GM18870 (cell line): ENCODE results near the gene EXOC3L4.
"Not testable (repeated sequence)": the region's sequence is repeated elsewhere in the genome, so short reads cannot be mapped to it uniquely, and the experiment has no call there.

Source experiments
- ATAC-seq: cut with Tn5 transposase; IDR thresholded peaks from one replicate; pipeline ENCODE4 v1.9.1; 2021; ENCODE audit warnings: moderate library complexity; ENCODE audit not compliant: unreplicated experiment

EXOC3L4 gene

DNA sequence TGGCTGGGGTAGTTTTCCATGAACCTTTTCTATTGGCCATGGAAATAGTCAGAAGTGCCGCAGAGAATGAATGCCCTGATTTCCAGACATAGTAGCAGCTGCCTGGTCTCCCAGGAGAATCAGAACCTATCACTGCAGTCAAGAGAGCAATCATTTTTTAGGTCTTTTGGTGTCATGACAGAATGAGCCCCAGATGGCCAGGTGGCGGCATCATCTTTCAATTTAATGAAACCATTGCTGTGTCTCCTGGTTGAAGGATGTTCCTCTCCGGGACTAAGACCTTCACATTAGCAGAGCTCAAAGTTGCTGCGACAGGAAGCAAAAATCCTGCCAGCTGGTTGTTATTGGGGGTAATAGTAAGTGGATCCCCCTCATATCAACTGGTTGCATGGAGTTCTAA is 47.5 kb downstream of the EXOC3L4 start:
- no peak for ATAC-seq

DNA sequence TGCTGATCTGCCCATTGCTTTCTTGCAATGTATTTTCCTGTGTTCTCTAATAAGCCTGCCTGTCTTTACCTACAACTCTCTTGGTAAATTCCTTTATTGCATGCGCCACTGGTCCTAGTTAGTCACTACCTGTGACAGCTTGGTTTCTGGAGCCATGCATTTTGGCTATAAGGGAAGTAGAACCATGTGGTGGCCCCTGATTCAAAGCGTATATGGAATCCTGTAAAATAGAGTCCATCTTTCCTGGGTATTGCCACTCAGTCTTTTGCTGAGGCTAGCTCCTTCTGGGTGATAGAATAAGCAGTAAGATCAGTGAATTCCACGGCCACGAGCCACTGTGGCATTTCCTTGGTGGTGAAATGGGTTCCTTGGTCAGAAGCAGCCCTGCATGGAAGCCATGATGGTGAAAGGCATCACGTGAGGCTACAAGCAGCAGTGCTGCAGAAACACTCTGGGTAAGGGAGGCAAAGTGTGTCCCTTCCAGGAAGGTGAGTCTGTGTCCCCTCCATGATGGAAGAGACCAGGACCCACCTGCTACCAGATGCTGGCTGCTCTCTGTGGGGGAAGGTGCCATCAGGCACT is 48.3 kb downstream of the EXOC3L4 start:
- no peak for ATAC-seq

GRCh38 chr14:103143506-103143905 is 49.0 kb downstream of the EXOC3L4 start:
- ATAC-seq, result no peak

DNA sequence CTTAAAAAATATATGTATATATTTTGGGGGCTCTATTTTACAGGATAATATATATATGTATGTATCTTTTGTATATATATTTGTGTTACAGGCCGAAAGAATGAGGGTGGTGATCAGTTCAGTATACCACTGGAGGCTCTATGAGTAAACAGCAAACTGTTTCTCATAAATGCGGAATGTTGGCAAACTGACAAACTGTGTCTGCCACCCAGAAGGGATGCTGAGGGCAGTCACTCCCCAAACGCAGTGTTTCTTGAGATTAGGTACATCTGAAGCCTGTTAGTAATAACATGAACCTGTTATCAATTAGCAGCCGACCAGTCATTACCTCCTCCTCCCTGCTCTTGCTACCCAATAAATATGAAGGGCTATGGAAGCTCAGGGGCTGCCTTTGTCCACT is 49.6 kb downstream of the EXOC3L4 start:
- ATAC-seq, result no peak

DNA sequence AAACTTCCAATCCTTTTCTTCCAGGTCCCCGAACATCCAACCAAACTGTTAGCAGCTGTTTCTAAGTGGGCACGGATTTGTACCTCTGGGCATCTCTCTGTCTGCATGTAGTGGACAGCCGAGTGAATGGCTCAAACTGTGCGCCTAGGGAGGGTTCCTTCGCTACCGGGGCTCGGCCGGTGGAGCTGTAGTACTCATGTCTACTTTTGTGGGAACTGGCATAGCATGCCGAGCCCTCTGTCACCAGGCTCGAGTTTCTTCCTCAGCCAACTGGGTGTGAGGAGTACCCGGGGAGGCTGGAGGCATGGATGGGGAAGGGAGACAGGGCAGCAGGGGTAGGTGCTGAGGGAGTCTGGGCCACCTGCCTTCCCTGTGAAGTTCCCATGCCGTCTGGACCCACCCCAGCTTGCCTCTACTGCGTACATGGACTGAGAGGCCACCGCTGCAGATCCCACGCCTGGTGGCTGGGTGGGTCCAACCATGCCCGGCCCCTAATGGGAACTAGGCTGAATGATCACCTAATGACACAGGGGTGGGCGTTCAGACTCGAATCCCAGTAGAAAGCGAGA is 51.7 kb downstream of the EXOC3L4 start:
- no peak for ATAC-seq

- ATAC-seq, result no peak
Observed at GRCh38 chr14:103149351-103150237, 55.1 kb downstream of the EXOC3L4 start.

- no peak for ATAC-seq
Observed at GRCh38 chr14:103151270-103151945, 56.9 kb downstream of the EXOC3L4 start.

GRCh38 chr14:103155010-103155409 is 60.5 kb downstream of the EXOC3L4 start:
- ATAC-seq, result no peak

DNA sequence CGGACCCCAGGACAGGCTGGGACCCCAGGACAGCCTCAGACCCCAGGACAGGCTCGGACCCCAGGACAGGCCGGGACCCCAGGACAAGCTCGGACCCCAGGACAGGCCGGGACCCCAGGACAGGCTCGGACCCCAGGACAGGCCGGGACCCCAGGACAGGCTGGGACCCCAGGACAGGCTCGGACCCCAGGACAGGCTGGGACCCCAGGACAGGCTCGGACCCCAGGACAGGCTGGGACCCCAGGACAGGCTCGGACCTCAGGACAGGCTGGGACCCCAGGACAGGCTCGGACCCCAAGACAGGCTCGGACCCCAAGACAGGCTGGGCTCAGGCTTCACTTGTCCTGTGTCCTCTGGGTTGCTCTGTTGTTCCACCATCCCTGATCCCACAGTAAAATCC is 60.9 kb downstream of the EXOC3L4 start:
- ATAC-seq, result not testable (repeated sequence)

- no peak for ATAC-seq
Observed at GRCh38 chr14:103155826-103156394, 61.4 kb downstream of the EXOC3L4 start.

- no peak for ATAC-seq
Observed at GRCh38 chr14:103156651-103157378, 62.3 kb downstream of the EXOC3L4 start.

DNA sequence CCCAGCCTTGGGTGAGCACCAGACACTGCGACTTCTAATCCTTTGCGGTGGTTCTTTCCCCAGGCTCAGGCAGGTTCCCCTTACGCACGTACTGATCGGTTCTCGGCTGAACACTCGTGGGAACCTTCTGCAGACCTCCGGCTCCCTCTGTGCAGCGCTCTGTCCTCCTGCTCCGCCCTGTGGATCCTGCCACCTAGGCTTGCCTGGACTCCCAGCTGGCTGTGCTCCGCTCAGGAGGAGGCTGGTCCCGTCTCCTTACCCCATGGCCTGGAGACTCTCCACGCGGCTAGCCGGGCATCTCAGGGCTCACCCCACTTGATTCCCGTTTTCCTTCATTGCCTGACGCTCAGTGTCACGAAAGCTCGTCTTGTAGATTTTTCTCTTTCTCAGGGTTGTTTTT is 63.4 kb downstream of the EXOC3L4 start:
- no peak for ATAC-seq

- ATAC-seq, result no peak
Observed at GRCh38 chr14:103158688-103159087, 64.2 kb downstream of the EXOC3L4 start.
